ENCODE data around the gene TMEM204.

TMEM204 gene

GRCh38 chr16:1533443-1533951 lies at the start of gene TMEM204:
Gene TMEM204 (plus strand): TSS chr16:1533666. CDS start chr16:1534276, 610 bp downstream.
- DNase-seq (ENCODE audit: low read depth in 4 of 4, low spot score in 1 of 4), result no peak

- no peak for DNase-seq (ENCODE audit: low read depth in 4 of 4, low spot score in 1 of 4)
These were observed 47.5 kb upstream of the TMEM204 start for GRCh38 chr16:1485847-1486496.

GRCh38 chr16:1486551-1487390 lies 46.7 kb upstream of the TMEM204 start:
- no peak for DNase-seq (ENCODE audit: low read depth in 4 of 4, low spot score in 1 of 4)

GRCh38 chr16:1487395-1488053 lies 45.9 kb upstream of the TMEM204 start:
- no peak for DNase-seq (ENCODE audit: low read depth in 4 of 4, low spot score in 1 of 4)

GRCh38 chr16:1488054-1488601 lies 45.3 kb upstream of the TMEM204 start:
- DNase-seq (ENCODE audit: low read depth in 4 of 4, low spot score in 1 of 4), result no peak

- no peak for DNase-seq (ENCODE audit: low read depth in 4 of 4, low spot score in 1 of 4)
These were observed 44.8 kb upstream of the TMEM204 start, which contains the start of gene PTX4 for GRCh38 chr16:1488619-1489018. Gene PTX4 (minus strand): TSS chr16:1488944. CDS start chr16:1488909, 35 bp downstream.

- DNase-seq (ENCODE audit: low read depth in 4 of 4, low spot score in 1 of 4), result no peak
These were observed 44.4 kb upstream of the TMEM204 start for GRCh38 chr16:1489077-1489476.

- no peak for DNase-seq (ENCODE audit: low read depth in 4 of 4, low spot score in 1 of 4)
These were observed 42.1 kb upstream of the TMEM204 start for GRCh38 chr16:1491327-1491726.

- no peak for DNase-seq (ENCODE audit: low read depth in 4 of 4, low spot score in 1 of 4)
These were observed 41.2 kb upstream of the TMEM204 start for GRCh38 chr16:1492082-1492922.

GRCh38 chr16:1492923-1493745 lies 40.3 kb upstream of the TMEM204 start, which contains the start of gene TELO2:
Gene TELO2 (plus strand): TSS chr16:1493360. CDS start chr16:1494282, 922 bp downstream.
- DNase-seq (ENCODE audit: low read depth in 4 of 4, low spot score in 1 of 4), result peak; percentile 74 to 87 (median 82)

GRCh38 chr16:1493746-1494094 lies 39.7 kb upstream of the TMEM204 start:
- DNase-seq (ENCODE audit: low read depth in 4 of 4, low spot score in 1 of 4), result no peak

GRCh38 chr16:1494129-1494640 lies 39.3 kb upstream of the TMEM204 start:
- no peak for DNase-seq (ENCODE audit: low read depth in 4 of 4, low spot score in 1 of 4)

- no peak for DNase-seq (ENCODE audit: low read depth in 4 of 4, low spot score in 1 of 4)
These were observed 38.8 kb upstream of the TMEM204 start for GRCh38 chr16:1494711-1495110.

GRCh38 chr16:1495211-1495888 lies 38.1 kb upstream of the TMEM204 start:
- DNase-seq (ENCODE audit: low read depth in 4 of 4, low spot score in 1 of 4), result no peak

GRCh38 chr16:1495889-1496262 lies 37.6 kb upstream of the TMEM204 start:
- no peak for DNase-seq (ENCODE audit: low read depth in 4 of 4, low spot score in 1 of 4)

GRCh38 chr16:1496464-1496863 lies 37.0 kb upstream of the TMEM204 start:
- no peak for DNase-seq (ENCODE audit: low read depth in 4 of 4, low spot score in 1 of 4)

- DNase-seq (ENCODE audit: low read depth in 4 of 4, low spot score in 1 of 4), result no peak
These were observed 36.4 kb upstream of the TMEM204 start for GRCh38 chr16:1497014-1497598.

- no peak for DNase-seq (ENCODE audit: low read depth in 4 of 4, low spot score in 1 of 4)
These were observed 34.4 kb upstream of the TMEM204 start for GRCh38 chr16:1498899-1499676.

Data from stimulated activated CD4-positive, alpha-beta T cell treated with anti-CD3 and anti-CD28 coated beads, Interleukin-1b, Interleukin-23, amount 100 ng/mL, for 24 hours (primary cell).